Retinal pigment epithelial cell (primary cell): Measurements from ENCODE around the gene RNF227.

Source experiments
- DNase-seq: peaks from one replicate; pipeline ENCODE4 v3.0.0-alpha.2; 2010; ENCODE audit warnings: low read depth
- H3K4me3 ChIP-seq: 2 replicates; pipeline ENCODE4 v1.5.1; 2011; ENCODE audit warnings: mild to moderate bottlenecking, low read length, control low read depth, moderate library complexity
- TF ChIP-seq, protein P1 (sequence below): conservative IDR thresholded peaks from 2 replicates; pipeline ENCODE4 v1.5.1; 2011; ENCODE audit warnings: low read depth, low read length, control low read depth, inconsistent platforms

RNF227 gene

DNA sequence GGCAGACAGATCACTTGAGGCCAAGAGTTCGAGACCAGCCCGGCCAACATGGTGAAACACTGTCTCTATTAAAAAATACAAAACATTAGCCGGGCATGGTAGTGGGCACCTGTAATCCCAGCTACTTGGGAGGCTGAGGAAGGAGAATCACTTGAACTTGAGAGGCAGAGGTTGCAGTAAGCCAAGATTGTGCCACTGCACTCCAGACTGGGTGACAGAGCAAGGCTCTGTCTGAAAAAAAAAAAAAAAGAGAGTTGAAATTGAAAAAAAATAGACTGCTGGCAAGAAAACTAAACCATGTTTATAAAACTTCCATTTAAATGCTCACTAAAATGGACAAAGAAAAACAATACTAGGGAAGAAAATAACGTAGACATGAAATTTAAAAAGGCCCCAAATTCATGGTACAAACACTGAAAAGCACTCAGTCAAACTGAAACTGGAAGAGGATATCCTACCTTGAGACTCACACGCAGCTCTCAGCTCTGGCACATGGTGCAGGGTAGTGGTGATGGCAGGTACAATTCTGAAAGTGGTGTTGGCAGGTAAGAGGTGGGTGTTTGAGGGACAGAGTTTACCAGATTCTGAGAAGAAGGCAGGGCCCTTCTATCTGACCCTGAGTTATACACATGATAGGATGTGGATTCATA is 35.2 kb upstream of the RNF227 start:
- no peak overlapping the region for H3K4me3 ChIP-seq
- no peak for DNase-seq
- TF ChIP-seq, protein P1, sequence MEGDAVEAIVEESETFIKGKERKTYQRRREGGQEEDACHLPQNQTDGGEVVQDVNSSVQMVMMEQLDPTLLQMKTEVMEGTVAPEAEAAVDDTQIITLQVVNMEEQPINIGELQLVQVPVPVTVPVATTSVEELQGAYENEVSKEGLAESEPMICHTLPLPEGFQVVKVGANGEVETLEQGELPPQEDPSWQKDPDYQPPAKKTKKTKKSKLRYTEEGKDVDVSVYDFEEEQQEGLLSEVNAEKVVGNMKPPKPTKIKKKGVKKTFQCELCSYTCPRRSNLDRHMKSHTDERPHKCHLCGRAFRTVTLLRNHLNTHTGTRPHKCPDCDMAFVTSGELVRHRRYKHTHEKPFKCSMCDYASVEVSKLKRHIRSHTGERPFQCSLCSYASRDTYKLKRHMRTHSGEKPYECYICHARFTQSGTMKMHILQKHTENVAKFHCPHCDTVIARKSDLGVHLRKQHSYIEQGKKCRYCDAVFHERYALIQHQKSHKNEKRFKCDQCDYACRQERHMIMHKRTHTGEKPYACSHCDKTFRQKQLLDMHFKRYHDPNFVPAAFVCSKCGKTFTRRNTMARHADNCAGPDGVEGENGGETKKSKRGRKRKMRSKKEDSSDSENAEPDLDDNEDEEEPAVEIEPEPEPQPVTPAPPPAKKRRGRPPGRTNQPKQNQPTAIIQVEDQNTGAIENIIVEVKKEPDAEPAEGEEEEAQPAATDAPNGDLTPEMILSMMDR, result no peak

DNA sequence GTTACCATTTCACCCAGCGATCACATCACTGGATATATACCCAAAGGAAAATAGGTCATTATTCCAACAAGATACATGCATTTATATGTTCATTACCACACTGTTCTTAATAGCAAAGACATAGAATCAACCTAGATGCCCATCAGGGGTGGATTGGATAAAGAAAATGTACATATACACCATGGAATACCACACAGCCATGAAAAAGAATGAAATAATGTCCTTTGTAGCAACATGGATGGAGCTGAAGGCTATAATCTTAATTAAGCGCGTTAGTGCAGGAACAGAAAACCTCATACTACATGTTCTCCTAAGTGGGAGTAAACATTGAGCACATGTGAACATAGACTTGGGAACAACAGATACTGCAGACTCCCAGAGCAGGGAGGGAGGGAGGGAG is 34.5 kb upstream of the RNF227 start:
- no peak overlapping the region for H3K4me3 ChIP-seq
- DNase-seq, result no peak
- TF ChIP-seq, protein P1, result no peak

- no peak for DNase-seq
- TF ChIP-seq, protein P1, result no peak
- H3K4me3 ChIP-seq, result no peak overlapping the region
Observed at GRCh38 chr17:7947651-7948050, 31.6 kb upstream of the RNF227 start.

DNA sequence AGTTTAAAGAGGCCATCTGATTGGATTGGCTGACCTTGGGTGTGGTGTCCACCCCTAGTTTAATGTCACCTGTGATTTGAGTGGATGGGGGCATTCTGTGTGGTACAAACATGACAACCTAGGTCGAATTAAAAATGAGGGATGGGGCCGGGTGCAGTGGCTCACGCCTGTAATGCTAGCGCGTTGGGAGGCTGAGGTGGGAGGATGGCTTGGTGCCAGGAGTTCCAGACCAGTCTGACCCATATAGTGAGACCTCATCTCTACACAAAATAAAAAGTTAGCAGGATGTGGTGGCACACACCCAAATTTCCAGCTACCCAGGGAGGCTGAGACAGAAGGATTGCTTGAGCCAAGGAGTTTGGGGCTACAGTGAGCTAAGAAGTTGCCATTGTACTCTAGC is 30.4 kb upstream of the RNF227 start:
- DNase-seq, result no peak

GRCh38 chr17:7945651-7946050 is 29.6 kb upstream of the RNF227 start:
- H3K4me3 ChIP-seq, result no peak overlapping the region
- TF ChIP-seq, protein P1, result no peak
- DNase-seq, result no peak

More for the DNA sequence above, 30.4 kb upstream of the RNF227 start:
- TF ChIP-seq, protein P1, result no peak
- no peak overlapping the region for H3K4me3 ChIP-seq

GRCh38 chr17:7944326-7944725 is 28.2 kb upstream of the RNF227 start:
- TF ChIP-seq, protein P1, result no peak
- no peak for DNase-seq
- no peak overlapping the region for H3K4me3 ChIP-seq

DNA sequence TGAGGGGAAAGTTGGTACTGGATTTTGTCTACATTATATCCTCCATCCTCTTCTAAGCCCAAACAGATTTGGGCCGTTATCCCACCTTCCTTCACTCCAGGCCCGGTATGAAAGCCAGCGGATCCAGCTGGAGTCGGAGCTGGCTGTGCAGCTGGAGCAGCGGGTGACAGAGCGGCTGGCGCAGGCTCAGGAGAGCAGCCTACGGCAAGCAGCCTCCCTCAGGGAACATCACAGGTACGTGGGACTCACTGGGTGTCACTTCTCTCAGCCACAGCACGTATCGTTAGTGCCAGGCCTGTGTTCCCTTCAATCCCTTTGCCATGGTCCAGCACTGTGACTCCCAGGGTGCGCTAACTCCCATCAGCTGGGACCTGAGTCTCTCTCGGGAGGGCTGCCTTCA is 27.2 kb upstream of the RNF227 start:
- TF ChIP-seq, protein P1, result no peak
- no peak for DNase-seq
- H3K4me3 ChIP-seq, result no peak overlapping the region
